HG03565 (cell line): ENCODE results near the gene LRRC32.

ENCODE experiments used
- ATAC-seq: cut with Tn5 transposase; IDR thresholded peaks from one replicate; pipeline ENCODE4 v1.9.1; 2021; ENCODE audit warnings: mild to moderate bottlenecking, moderate library complexity; ENCODE audit not compliant: unreplicated experiment

LRRC32 gene

GRCh38 chr11:76700177-76701100 lies 29.9 kb upstream of the LRRC32 start:
- ATAC-seq = no peak

- no peak for ATAC-seq
Observed at GRCh38 chr11:76699451-76700091, 29.0 kb upstream of the LRRC32 start.

GRCh38 chr11:76698321-76699043 lies 27.9 kb upstream of the LRRC32 start:
- no peak for ATAC-seq

- no peak for ATAC-seq
Observed at GRCh38 chr11:76696756-76697155, 26.2 kb upstream of the LRRC32 start.

DNA sequence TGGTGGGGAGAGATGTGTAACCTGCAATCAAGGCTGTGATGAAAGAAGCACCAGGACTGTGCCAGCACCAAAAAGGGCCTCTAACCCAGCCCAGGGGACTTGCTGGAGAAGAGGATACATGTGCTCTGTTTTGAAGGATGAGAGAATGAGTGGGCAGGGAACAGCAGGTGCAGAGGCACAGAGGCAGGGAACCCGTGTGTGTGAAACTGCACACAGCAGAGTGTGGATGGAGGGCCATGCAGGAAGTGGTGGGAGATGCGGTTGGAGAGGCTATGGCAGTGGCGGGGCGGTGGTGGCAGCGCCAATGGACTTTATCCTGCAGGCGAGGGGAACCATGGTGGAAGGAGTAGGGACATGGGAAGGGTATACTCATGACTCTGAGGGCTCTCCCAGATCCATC lies 25.2 kb upstream of the LRRC32 start:
- no peak for ATAC-seq

- no peak for ATAC-seq
Observed at GRCh38 chr11:76695133-76695532, 24.6 kb upstream of the LRRC32 start.

DNA sequence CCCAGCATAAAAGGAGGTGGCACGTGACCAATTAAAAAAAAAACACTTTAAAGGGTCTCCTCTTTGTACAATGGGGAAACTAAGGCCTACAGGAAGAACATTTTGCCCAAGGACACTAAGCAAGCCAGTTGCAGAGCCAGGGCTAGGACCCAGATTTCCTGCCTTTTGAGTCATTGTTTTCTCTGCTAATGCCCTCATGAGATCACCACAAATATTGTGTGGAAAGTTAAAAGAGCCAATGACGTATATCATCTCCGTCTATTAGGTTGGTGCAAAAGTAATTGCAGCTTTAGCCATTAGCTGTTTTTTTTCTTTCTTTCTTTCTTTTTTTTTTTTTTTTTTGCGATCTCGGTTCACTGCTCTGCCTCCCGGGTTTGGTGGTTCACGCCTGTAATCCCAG lies 24.1 kb upstream of the LRRC32 start:
- no peak for ATAC-seq

DNA sequence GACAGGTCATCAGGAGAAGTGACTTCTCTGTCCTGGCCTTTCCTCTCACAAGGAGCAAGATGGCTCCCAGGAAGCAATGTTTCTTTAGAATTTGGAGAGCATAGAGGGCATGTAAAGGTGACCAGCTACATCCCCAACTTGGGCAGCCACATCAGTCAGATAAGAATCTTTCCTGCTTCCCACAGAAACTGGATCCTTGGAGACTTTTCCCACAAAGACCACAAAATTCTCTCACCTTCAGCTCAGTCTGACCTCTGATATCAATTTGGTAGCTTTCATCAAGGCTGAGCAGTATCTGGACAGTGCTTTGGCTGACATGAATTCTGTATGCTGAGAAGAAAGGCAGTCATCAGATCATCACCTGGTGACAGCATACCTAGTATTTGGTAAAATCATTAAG lies 23.3 kb upstream of the LRRC32 start:
- no peak for ATAC-seq

- ATAC-seq = no peak
Observed at GRCh38 chr11:76692956-76693355, 22.4 kb upstream of the LRRC32 start.

DNA sequence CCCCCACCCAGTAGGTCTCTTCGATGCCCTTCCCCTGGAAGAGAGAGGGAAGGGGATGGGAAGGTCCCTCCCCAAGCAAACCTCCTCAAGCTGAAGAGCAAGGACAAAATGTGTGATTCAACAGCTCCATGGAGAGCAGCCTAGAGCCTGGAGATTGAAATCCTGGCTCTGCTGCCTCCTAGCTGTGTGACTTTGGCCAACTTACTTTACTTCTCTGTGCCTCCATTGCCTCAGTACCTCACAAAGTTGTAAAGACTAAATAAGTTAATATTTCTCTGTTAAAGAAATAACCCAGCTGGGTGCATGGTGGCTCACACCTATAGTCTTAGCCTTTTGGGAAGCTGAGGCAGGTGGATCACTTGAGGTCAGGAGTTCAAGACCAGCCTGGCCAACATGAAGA lies 21.1 kb upstream of the LRRC32 start:
- no peak for ATAC-seq

DNA sequence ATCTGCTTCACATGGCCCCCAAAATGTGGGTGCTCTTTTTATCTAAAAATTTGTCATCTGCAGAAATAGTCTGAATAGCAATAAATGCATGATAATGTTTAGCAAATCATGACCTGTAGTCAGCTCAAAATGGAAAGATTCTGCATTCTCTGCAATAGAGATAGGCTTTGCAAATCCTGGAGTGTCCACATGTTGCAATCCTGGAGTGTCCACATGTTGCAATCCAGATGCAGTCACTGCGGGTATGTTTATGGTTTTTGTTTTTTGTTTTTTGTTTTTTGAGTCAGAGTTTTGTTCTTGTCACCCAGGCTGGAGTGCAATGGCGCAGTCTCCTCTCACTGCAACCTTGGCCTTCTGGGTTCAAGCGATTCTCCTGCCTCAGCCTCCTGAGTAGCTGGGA lies 20.2 kb upstream of the LRRC32 start:
- ATAC-seq = no peak

DNA sequence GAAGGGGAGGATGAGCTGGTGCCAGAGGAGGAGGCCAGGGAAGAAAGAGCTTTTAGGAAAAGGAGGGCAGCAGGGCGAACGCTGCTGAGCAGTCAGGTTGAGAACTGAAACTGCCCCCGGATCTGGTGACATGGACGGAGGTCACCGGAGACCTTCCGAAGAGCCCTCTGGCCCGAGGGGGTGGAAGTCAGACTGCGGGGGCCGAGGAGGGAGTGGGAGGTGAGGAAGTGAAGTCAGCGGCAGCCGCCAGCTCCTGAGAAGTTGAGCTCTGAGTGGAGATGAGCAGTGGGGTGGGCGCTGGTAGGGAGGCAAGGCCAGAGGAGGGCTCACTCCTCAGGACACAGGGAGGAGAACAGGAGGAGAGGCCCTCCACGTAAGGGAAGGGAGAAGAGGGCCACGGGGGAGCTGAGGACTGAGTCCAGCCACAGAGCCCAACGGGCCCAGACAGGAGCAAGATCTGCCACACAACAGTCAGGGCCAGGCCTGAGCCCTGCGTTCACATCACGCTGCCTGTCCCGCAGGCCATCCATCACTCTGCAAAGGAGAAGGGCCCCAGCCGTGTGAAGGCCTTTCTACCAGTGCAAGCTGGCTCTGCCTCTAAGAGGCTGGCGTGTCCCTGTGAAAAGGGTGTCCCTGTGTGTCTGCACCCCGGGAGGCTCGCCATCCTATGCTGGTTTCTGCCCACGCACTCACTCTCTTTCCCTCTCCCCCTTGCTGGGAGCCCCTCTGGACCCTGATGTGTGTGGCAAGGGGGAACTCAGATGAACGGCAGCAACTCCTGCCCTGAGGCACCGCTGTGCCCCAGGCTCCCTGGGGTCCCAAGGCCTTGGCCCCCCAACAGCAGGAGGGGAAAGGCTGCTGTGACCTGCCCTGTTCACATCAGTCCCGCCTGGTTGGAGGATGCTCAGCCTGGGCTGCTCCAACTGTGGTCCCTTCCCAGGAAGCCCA lies 19.0 kb upstream of the LRRC32 start:
- no peak for ATAC-seq

- ATAC-seq = no peak
Observed at GRCh38 chr11:76688146-76688545, 17.6 kb upstream of the LRRC32 start.

DNA sequence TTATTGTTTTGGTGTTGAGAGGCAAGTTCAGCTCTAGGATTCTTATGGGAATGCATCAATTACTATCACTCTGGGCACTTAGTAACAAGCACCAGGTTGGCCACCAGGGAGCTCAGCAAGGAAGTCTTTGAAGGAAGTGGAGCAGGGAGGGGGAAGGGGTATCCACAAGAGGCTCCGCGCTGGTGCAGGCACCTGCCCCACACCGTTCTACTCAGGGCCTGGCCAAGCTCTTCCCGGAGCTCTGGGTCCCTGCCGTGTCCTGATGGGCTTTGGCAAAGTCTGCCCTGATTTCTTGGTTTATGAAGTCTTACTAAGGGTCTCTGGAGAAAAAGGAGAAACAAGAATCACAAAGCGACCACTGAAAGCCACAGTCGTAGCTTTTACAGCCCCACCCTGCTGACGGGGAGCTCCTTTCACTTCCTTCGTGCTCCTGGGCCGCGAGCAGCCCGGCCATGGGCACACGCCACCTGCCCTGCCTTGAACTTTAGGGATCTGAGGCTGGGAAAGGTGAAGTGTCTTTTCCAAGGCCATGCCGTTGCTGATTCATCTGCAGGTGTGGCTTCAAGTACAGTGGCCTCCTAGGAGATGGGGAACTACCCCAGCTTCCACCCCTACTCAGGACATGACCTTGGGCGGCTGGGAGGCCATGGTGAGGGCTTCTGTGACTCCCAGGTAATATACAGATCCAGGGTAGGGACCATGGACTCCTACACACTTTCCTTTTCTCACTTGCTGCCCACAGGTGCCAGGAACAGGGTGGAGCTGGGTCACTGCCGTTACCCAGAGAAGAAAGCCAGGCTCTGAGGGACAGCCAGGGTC lies 15.9 kb upstream of the LRRC32 start:
- no peak for ATAC-seq

- ATAC-seq = no peak
Observed at GRCh38 chr11:76685831-76686230, 15.3 kb upstream of the LRRC32 start.

- no peak for ATAC-seq
Observed at GRCh38 chr11:76685237-76685636, 14.7 kb upstream of the LRRC32 start.

- no peak for ATAC-seq
Observed at GRCh38 chr11:76684516-76684915, 14.0 kb upstream of the LRRC32 start.

DNA sequence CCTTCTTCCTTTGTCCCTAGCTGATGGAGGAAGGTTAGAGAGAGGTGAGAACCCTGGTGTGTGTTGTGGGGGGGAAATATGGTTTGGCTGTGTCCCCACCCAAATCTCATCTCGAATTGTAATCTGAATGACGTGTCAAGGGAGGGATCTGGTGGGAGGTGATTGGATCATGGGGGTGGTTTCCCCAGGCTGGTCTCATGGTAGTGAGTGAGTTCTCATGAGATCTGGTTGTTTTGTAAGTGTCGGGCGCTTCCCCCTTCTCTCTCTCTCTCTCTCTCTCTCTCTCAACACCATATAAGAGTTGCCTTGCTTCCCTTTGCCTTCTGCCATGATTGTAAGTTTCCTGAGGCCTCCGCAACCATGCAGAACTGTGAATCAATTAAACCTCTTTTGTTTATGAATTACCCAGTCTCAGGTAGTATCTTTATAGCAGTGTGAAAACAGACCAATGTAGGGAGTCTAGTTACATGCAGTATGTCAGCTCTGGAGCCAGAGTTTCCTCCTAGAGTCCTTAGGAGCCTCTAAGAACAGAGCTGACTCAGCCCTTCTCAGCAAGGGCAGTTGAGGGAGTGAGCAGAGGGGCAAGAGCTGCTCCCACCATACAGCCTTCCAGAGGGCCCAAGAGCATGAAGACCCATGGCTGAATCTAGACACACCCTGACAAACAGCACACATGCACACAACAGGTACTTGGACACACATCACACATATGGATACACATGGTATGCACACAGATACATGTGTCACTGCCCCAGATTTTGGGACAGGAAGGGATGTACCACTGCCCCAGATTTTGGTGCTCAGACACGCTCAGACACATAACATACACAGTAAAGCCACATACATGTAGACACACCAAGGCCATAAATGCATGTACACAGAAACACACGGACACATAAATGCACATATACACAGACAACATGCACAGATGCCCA lies 12.9 kb upstream of the LRRC32 start:
- ATAC-seq = no peak

- no peak for ATAC-seq
Observed at GRCh38 chr11:76682684-76683083, 12.1 kb upstream of the LRRC32 start.
